ENCODE data around the gene RASGEF1C.

DNA sequence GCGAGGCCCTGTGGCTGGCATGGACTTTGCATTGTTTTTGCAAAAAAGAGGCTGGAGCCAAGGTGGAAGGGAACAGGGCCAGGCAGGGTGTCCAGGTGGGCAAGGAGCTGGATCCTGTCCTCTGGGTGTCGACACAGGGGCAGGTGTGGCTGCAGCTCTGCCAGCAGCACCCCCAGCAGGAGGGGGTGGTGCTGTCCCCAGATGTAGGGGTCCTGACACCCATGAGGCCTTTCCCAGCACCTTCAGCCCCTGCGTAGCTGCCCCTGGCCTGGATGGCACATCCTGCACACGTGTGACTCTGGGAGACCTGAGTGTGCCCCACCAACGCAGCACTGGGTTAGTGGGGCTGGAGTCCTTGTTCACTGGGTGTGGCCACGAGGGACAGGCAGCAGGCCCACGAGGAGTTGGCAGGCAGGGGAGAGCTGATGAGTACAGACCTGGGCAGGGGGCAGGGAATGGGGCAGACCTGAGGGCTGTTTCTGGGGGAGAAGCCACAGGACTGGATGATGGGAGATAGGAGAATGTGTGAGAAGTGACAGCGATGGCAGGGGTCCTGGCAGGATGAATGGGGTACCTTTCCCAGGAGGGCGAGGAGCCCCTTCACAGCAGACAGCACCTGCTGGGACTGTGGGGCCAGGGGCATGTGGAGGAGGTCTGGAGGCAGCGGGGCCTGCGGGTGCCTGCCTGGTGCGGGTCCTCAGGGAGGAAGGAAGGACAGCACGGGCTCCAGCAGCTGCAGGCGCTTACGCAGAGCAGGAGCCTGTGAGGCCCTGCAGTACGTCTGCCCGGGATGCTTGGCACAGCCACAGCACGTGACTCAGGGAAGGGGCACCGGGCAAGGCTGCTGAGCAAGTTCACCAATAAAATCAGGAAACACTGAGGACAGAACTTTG lies 3.6 kb upstream of the RASGEF1C start:
- TF ChIP-seq CTCF (IDR thresholded peaks at IDR 0.05) (no peak), POLR2A (IDR thresholded peaks at IDR 0.05) (no peak)
